Natural killer cell treated with Interleukin-12 subunit alpha and Interleukin-12 subunit beta and Interleukin-15 and Interleukin-18, amount 100 ng/mL, for 72 hours (primary cell): ENCODE data around the gene TVP23A. TPM values are rescaled to one million over a fixed set of nuclear protein-coding genes. Genes with fewer than 3 reads are reported as not detected.

ENCODE experiments used
- total RNA-seq, 2 donors: library from RNA; stranded (reverse); gene quantifications; one replicate each; pipeline ENCODE4 v1.2.3, GENCODE V29; 2022

TVP23A gene
- total RNA-seq, 2 donors from 2014 or later = 0.50 TPM; not detected in 1

Other genes with a start within 250 kb of the TVP23A start
- not detected for gene EMP2, start 238.2 kb downstream of the TVP23A start, total RNA-seq
- gene TEKT5, start 123.9 kb downstream of the TVP23A start, total RNA-seq = under 1 TPM in 1 of 2 donors, not detected in 1; 0.28 TPM
- 10 to 100 TPM; 31.8 to 41.3 TPM for gene NUBP1, start 75.0 kb downstream of the TVP23A start, total RNA-seq
- gene CIITA, start 58.4 kb upstream of the TVP23A start, total RNA-seq = 100 to 1,000 TPM in 1 of 2 donors, 10 to 100 TPM in 1; 13.3 to 104 TPM
- gene DEXI, start 123.7 kb upstream of the TVP23A start, total RNA-seq = 10 to 100 TPM; 20.7 to 36.3 TPM
- gene CLEC16A, start 125.8 kb upstream of the TVP23A start, total RNA-seq = 10 to 100 TPM; 42.5 to 60.2 TPM